Pancreas (tissue), 10 donors: ENCODE results near the gene FRG2. TPM values are rescaled to one million over a fixed set of nuclear protein-coding genes. Genes with fewer than 3 reads are reported as not detected.
"Not testable (repeated sequence)": the region's sequence is repeated elsewhere in the genome, so short reads cannot be mapped to it uniquely, and the experiment has no call there.

Experiments used
- ATAC-seq, 4 donors: fragments of 200-7000 bp; cut with Tn5 transposase; one replicate each; pipeline versions ENCODE4 v1.8.0 to v1.9.1; 2020; ENCODE audit warnings: mild to moderate bottlenecking in 4 of 4, moderate library complexity in 4 of 4
- DNase-seq, 6 donors: peaks; one replicate each; pipeline ENCODE4 v3.0.0-alpha.2; 2020
- FAIRE-seq: peaks from 2 replicates; lab custom pipeline; 2012; peaks lifted over from hg19 to GRCh38; lab: Jason Lieb, UNC
- H3K27ac ChIP-seq, 4 donors: fragments of 200-600 bp; sonication (generic); 1 replicate in 3 of 4; 2 replicates in 1 of 4; pipeline versions ENCODE4 v1.5.0 to v1.8.0; 2020
- H3K27me3 ChIP-seq, 4 donors: fragments of 200-600 bp; one replicate each; pipeline ENCODE4 v1.8.0; 2021
- H3K36me3 ChIP-seq, 3 donors: fragments of 200-600 bp; sonication (generic) in 1 of 3; one replicate each; pipeline versions ENCODE4 v1.5.0 to v1.8.0; 2020 to 2021
- H3K4me1 ChIP-seq, 3 donors: fragments of 200-600 bp; one replicate each; pipeline ENCODE4 v1.8.0; 2021
- H3K4me3 ChIP-seq, 4 donors: fragments of 200-600 bp; sonication (generic) in 2 of 4; one replicate each; pipeline versions ENCODE4 v1.5.0 to v1.8.0; 2020 to 2021
- H3K9me3 ChIP-seq, 4 donors: fragments of 200-600 bp; one replicate each; pipeline ENCODE4 v1.8.0; 2021
- CTCF ChIP-seq, 4 donors: fragments of 200-600 bp; sonication (generic) in 3 of 4; IDR thresholded peaks; one replicate each; pipeline versions ENCODE4 v1.5.0 to v1.8.0; 2021; ENCODE audit warnings: antibody characterized with exemption in 4 of 4
- WGBS, 2 donors: extraction: QIAGEN DNeasy Blood & Tissue Kit; methylation state at CpG; one replicate each; pipeline ENCODE4 v1.1.7; 2013; 5-methylcytosine and 5-hydroxymethylcytosine counted together
- intact Hi-C, 3 donors: fragments of 100-400 bp; cut with DNase I; formaldehyde crosslinking; loops; one replicate each; pipeline versions ENCODE4 v1.11.1 to v1.14.2; 2022
- polyA plus RNA-seq, 2 donors: library from polyadenylated mRNA; stranded (reverse); fragments of 200-250 nt; gene quantifications; one replicate each; pipeline ENCODE4 v1.2.3, GENCODE V29; 2013
- total RNA-seq, 6 donors: library from RNA; stranded (reverse); fragmentation: NEBNext Ultra II Directional in 4 of 6; extraction: Animal tissue kit (Norgen Biotek cat#: 25700) in 4 of 6; gene quantifications; one replicate each; pipeline versions ENCODE4 v1.2.1 to v1.2.4, GENCODE V29; 2021 to 2023
- donor health status: healthy with polysubstance abuse.
- donor health status: DM: no; HTN: no; CAD: no; lungs with moderate emphysema.
- donor health status: DM: no; HTN: no; CAD: no.
- donor health status: control.
- donor health status: control.
- donor health status: Bipolar disorder and iron deficiency.
- donor health status: DM: yes; HTN: yes; CAD: no.
- donor health status: DM: no; HTN: no; CAD: no.
- donor health status: DM: no; HTN: no; CAD: no.
- donor health status: DM: yes; HTN: yes; CAD: no.

FRG2 gene
- total and polyA plus RNA-seq, 8 donors = not detected

GRCh38 chr4:190015538-190016368 is 11.3 kb downstream of the FRG2 start:
- peak in 1 of 6 donors; percentile 69 for DNase-seq
- no peak for ATAC-seq
- WGBS, 2 donors = 6 to 8% methylated on average over 40 to 43 of the region's 43 CpGs
- H3K36me3 ChIP-seq = no peaks in the 10 kb centered on the region
- intact Hi-C loops = no loop called here
- H3K9me3 ChIP-seq = no peaks in the 10 kb centered on the region
- peaks cover 0 to 24% (median 5%) of the 10 kb centered on the region in 4 donors for H3K27me3 ChIP-seq
- peaks cover 0 to 3% (median 0%) of the 10 kb centered on the region in 3 donors for H3K4me1 ChIP-seq
- peak overlapping the region in 1 of 4 donors; percentile 30 for H3K4me3 ChIP-seq
- H3K27ac ChIP-seq = no peak overlapping the region
- no peak for TF ChIP-seq CTCF (IDR thresholded peaks at IDR 0.05)
- FAIRE-seq = no peak

- no peak for TF ChIP-seq CTCF (IDR thresholded peaks at IDR 0.05)
- no peak overlapping the region for H3K27ac ChIP-seq
- intact Hi-C loops = no loop called here
- no peaks in the 10 kb centered on the region for H3K9me3 ChIP-seq
- peak in 2 of 6 donors; percentile 60 to 63 for DNase-seq
- ATAC-seq = peak in 3 of 4 donors; percentile 35 to 48 (median 40)
- peaks cover 0 to 18% (median 5%) of the 10 kb centered on the region in 4 donors for H3K27me3 ChIP-seq
- 8 to 11% methylated on average over 56 to 76 of the region's 76 CpGs for WGBS, 2 donors
- peak overlapping the region in 1 of 4 donors; percentile 30 for H3K4me3 ChIP-seq
- no peak for FAIRE-seq
- no peaks in the 10 kb centered on the region for H3K36me3 ChIP-seq
- peaks cover 0 to 3% (median 0%) of the 10 kb centered on the region in 3 donors for H3K4me1 ChIP-seq
Observed at GRCh38 chr4:190014771-190015537, 12.1 kb downstream of the FRG2 start.

- H3K4me3 ChIP-seq, intact Hi-C loops, H3K27me3 ChIP-seq, H3K27ac ChIP-seq, H3K4me1 ChIP-seq, H3K9me3 ChIP-seq, H3K36me3 ChIP-seq, FAIRE-seq, ATAC-seq, DNase-seq: not testable (repeated sequence)
- WGBS, 2 donors = 62 to 86% methylated on average over 2 to 3 of the region's 3 CpGs
Observed at GRCh38 chr4:189989941-189990340, 37.1 kb downstream of the FRG2 start.

- intact Hi-C loops = no loop called here
- no peak for TF ChIP-seq CTCF (IDR thresholded peaks at IDR 0.05)
- DNase-seq = no peak
- no peak for ATAC-seq
- Histone ChIP-seq H3K9me3 (no peaks in the 10 kb centered on the region), H3K4me3 (no peak overlapping the region), H3K36me3 (no peaks in the 10 kb centered on the region), H3K27me3 (no peaks in the 10 kb centered on the region), H3K4me1 (no peaks in the 10 kb centered on the region), H3K27ac (no peak overlapping the region)
- no peak for FAIRE-seq
- 67 to 73% methylated on average over 3 of the region's 3 CpGs for WGBS, 2 donors
Observed at GRCh38 chr4:189988877-189989431, 38.1 kb downstream of the FRG2 start.

GRCh38 chr4:189985651-189986243 is 41.3 kb downstream of the FRG2 start:
- H3K9me3 ChIP-seq, DNase-seq, ATAC-seq, intact Hi-C loops, H3K27ac ChIP-seq, H3K27me3 ChIP-seq, H3K36me3 ChIP-seq, FAIRE-seq, H3K4me3 ChIP-seq, H3K4me1 ChIP-seq: not testable (repeated sequence)
- 37 to 57% methylated on average over 4 of the region's 4 CpGs for WGBS, 2 donors

GRCh38 chr4:189984661-189985060 is 42.4 kb downstream of the FRG2 start:
- H3K36me3 ChIP-seq, H3K4me1 ChIP-seq, FAIRE-seq, H3K9me3 ChIP-seq, DNase-seq, H3K27ac ChIP-seq, intact Hi-C loops, ATAC-seq, H3K27me3 ChIP-seq, H3K4me3 ChIP-seq: not testable (repeated sequence)
- 67 to 76% methylated on average over 13 to 31 of the region's 31 CpGs for WGBS, 2 donors

GRCh38 chr4:189983916-189984526 is 43.0 kb downstream of the FRG2 start:
- WGBS, 2 donors = 75 to 83% methylated on average over 18 to 41 of the region's 41 CpGs
- not testable (repeated sequence) for FAIRE-seq

More at GRCh38 chr4:189983916-189984526, 43.0 kb downstream of the FRG2 start:
- H3K27ac ChIP-seq, H3K4me3 ChIP-seq, H3K36me3 ChIP-seq, DNase-seq, intact Hi-C loops, H3K4me1 ChIP-seq, ATAC-seq, H3K9me3 ChIP-seq, H3K27me3 ChIP-seq: not testable (repeated sequence)
